Activated T-helper 17 cell treated with anti-CD3 and anti-CD28 coated beads, Interleukin-2, amount 50 U/mL, for 72 hours (primary cell): Measurements from ENCODE around the gene MYO5C. TPM values are rescaled to one million over a fixed set of nuclear protein-coding genes. Genes with fewer than 3 reads are reported as not detected.

Experiments
- ATAC-seq: fragments of 150-1000 bp; cut with Tn5 transposase; replicated peaks from 2 replicates; pipeline ENCODE4 v1.10.0; 2021; ENCODE audit warnings: mild to moderate bottlenecking, moderate library complexity
- H3K27ac Mint-ChIP-seq: one replicate; pipeline ENCODE4 v1.8.0; 2022; ENCODE audit warnings: mixed read lengths
- H3K27me3 Mint-ChIP-seq: one replicate; pipeline ENCODE4 v1.8.0; 2022; ENCODE audit warnings: mixed read lengths
- H3K36me3 Mint-ChIP-seq: one replicate; pipeline ENCODE4 v1.8.0; 2022; ENCODE audit warnings: low read depth, mild to moderate bottlenecking, mixed read lengths
- H3K4me1 Mint-ChIP-seq: one replicate; pipeline ENCODE4 v1.8.0; 2022; ENCODE audit warnings: mixed read lengths
- H3K4me3 Mint-ChIP-seq: one replicate; pipeline ENCODE4 v1.8.0; 2022; ENCODE audit warnings: mild to moderate bottlenecking, mixed read lengths
- H3K9me3 Mint-ChIP-seq: one replicate; pipeline ENCODE4 v1.8.0; 2022; ENCODE audit warnings: mixed read lengths
- total RNA-seq, 2 donors: library from RNA; stranded (reverse); gene quantifications; one replicate each; pipeline ENCODE4 v1.2.3, GENCODE V29; 2022

The MYO5C gene
- 1 to 10 TPM; 2.3 to 3.0 TPM for total RNA-seq

- peaks cover 3% of the 10 kb centered on the region for H3K4me1 Mint-ChIP-seq
- H3K27ac Mint-ChIP-seq: no peak within 1 kb of the TSS
- ATAC-seq: peak; percentile 43
- H3K9me3 Mint-ChIP-seq: no peaks in the 10 kb centered on the region
- peaks cover 27% of the 10 kb centered on the region for H3K27me3 Mint-ChIP-seq
- H3K36me3 Mint-ChIP-seq: no peaks in the 10 kb centered on the region
- H3K4me3 Mint-ChIP-seq: peak within 1 kb of the TSS; percentile 47
These were observed at the start of gene MYO5C for GRCh38 chr15:52295421-52296001. TSS of gene MYO5C (minus strand) at chr15:52295804. CDS start at chr15:52295636, 168 bp downstream.

DNA sequence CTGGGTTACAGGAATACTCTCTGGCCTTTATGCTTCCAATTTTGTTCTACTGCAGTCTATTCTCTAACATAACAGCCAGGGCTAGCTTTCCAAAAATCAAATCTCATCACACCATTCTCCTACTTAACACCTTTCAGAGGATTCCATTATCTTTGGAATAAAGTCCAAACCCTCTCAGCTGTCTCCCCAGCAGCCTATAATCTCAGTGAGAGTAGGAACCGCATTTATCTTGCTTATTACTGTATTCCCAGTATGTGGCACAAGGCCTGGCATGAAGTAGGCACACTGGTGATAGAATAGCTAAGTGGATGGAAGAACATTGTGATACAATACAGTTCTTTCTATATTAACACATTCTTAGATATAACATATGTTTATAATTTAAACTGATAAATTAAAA lies 49.0 kb upstream of the MYO5C start:
- ATAC-seq: no peak
- H3K36me3 Mint-ChIP-seq: peaks cover 70% of the 10 kb centered on the region
- no peak overlapping the region for H3K4me3 Mint-ChIP-seq
- no peaks in the 10 kb centered on the region for H3K4me1 Mint-ChIP-seq
- no peaks in the 10 kb centered on the region for H3K9me3 Mint-ChIP-seq
- H3K27ac Mint-ChIP-seq: peak overlapping the region; percentile 18
- H3K27me3 Mint-ChIP-seq: no peaks in the 10 kb centered on the region

- H3K4me1 Mint-ChIP-seq: no peaks in the 10 kb centered on the region
- peak overlapping the region; percentile 18 for H3K27ac Mint-ChIP-seq
- H3K36me3 Mint-ChIP-seq: peaks cover 68% of the 10 kb centered on the region
- H3K4me3 Mint-ChIP-seq: no peak overlapping the region
- no peaks in the 10 kb centered on the region for H3K27me3 Mint-ChIP-seq
- no peaks in the 10 kb centered on the region for H3K9me3 Mint-ChIP-seq
- no peak for ATAC-seq
These were observed 48.2 kb upstream of the MYO5C start for GRCh38 chr15:52343831-52344230.

- Mint-ChIP-seq H3K9me3 (no peaks in the 10 kb centered on the region), H3K4me1 (peaks cover 6% of the 10 kb centered on the region), H3K27me3 (no peaks in the 10 kb centered on the region), H3K36me3 (peaks cover 74% of the 10 kb centered on the region), H3K4me3 (no peak overlapping the region), H3K27ac (peak overlapping the region; percentile 80)
- ATAC-seq: no peak
These were observed 44.5 kb upstream of the MYO5C start for GRCh38 chr15:52340093-52340492.

DNA sequence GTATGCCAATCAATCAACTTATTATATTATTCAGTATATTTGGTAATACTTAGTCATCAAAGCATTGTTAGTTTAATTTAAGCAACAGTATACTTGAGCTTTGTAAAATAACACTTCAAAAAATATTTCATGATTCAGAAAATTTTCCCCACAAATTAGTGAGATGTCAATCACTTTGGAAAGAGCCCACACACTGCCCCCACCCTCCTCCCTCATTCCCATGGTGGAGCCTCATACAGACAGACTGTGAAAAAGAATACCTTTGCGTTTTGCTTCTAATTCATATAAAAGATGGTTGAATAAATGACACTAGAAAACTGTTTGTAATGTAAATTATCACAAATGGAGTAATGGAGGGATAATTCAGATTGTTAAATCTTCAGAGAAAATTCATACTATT lies 43.3 kb upstream of the MYO5C start:
- ATAC-seq: no peak
- no peak overlapping the region for H3K4me3 Mint-ChIP-seq
- H3K27ac Mint-ChIP-seq: peak overlapping the region; percentile 32
- H3K4me1 Mint-ChIP-seq: peaks cover 6% of the 10 kb centered on the region
- peaks cover 72% of the 10 kb centered on the region for H3K36me3 Mint-ChIP-seq
- H3K27me3 Mint-ChIP-seq: no peaks in the 10 kb centered on the region
- no peaks in the 10 kb centered on the region for H3K9me3 Mint-ChIP-seq

DNA sequence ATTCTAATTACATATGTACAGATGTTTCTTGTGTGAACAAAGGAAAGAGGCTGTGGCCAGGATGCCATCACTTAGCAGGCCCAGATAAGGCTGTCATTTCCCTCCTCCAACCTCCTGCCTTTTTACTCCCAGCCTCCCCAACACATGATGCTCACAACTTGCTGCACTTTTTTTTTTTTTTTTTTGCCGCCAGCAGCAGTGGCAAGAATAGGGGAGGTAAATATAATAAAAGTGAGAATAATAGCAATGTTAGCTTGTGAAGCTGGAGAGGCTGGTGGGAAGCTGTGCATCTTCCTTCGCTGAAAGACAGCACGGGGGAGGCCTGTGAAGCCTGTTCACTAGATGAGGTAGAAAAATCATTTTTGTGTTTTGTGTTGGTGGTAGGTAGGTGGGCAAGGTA lies 42.5 kb upstream of the MYO5C start:
- ATAC-seq: no peak
- Mint-ChIP-seq H3K9me3 (no peaks in the 10 kb centered on the region), H3K36me3 (peaks cover 69% of the 10 kb centered on the region), H3K27me3 (no peaks in the 10 kb centered on the region), H3K4me1 (peaks cover 6% of the 10 kb centered on the region), H3K27ac (peak overlapping the region; percentile 32), H3K4me3 (no peak overlapping the region)

DNA sequence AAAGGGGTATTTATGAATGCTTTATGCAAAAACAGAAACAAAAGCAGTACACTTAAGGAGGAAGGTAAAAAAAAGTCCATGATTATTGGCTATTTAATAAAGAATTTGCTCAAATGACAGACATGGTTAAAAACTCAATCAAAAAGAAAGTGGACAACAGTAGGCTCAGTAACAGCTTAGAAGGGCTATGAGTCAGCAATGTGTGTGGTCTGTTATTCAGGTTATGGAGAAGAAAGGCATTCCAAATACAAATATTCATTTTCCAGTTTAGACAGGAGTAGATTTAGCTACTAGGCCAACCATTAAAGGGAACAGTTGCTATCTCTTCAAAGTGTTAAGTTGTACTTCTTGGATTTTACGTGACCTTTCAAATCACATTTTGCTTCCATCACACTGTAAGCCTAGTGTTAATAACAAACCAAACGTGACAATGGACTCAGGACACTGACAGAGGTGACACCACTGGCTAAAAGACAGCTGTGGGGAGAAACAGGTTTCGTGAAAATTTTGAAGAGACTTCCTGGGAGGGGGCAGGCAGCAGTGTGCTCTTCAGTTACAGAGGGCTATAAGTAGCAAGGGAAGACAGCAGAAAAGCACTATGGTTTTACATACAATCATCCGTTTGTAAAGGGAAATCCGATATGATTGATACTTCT lies 41.7 kb upstream of the MYO5C start:
- ATAC-seq: peak; percentile 53
- peaks cover 66% of the 10 kb centered on the region for H3K36me3 Mint-ChIP-seq
- H3K27me3 Mint-ChIP-seq: no peaks in the 10 kb centered on the region
- H3K9me3 Mint-ChIP-seq: no peaks in the 10 kb centered on the region
- H3K4me1 Mint-ChIP-seq: peaks cover 10% of the 10 kb centered on the region
- no peak overlapping the region for H3K4me3 Mint-ChIP-seq
- H3K27ac Mint-ChIP-seq: peak overlapping the region; percentile 55

DNA sequence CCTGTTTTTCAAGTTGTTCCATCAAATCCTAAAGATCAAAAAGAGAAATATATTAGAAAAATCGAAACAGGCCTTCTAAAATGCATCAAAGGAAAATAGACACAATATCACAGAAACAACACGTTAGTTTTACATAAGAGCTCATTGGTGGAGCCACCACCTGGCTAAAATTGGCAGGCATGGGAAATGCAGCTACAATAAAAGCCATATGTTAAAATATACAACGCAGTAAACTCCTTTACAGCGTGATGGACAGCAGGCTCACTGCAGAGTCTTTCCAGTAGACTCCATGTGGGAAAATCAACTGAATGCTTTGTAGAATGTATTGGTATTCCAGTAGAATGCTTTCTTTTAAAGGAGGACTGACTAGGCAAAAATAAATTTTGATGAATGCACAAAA lies 40.9 kb upstream of the MYO5C start:
- H3K27ac Mint-ChIP-seq: no peak overlapping the region
- H3K27me3 Mint-ChIP-seq: no peaks in the 10 kb centered on the region
- ATAC-seq: no peak
- peaks cover 16% of the 10 kb centered on the region for H3K4me1 Mint-ChIP-seq
- H3K4me3 Mint-ChIP-seq: no peak overlapping the region
- no peaks in the 10 kb centered on the region for H3K9me3 Mint-ChIP-seq
- H3K36me3 Mint-ChIP-seq: peaks cover 60% of the 10 kb centered on the region

DNA sequence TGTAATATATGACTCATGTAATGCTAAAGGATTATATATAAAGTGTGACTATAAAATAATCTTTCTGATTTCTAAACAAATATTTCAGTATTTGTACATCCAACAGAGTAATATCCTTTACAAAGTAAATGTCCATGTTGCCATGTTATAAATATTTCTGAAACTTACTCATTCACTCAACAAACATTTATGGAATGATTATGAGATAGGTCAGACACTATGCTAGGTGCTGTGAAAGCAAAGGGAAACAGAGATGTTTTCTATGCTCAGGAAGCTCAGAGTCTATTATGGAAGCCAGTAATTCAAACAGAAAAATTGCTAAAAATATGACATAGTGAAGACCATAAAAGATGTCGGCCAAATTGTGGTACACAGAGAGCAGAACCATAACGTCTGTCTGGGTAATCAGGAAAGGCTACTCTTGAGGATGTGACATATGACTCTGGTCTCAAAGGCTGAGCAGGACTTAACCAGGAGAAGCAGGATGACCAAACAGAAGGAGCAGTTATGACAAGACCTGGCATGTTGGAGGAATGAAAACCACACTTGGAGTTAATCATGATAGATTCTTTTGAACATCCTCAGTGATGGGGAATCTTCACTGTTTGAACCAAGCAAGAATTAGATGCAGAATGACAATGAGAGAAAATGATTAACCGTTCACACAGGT lies 39.0 kb upstream of the MYO5C start:
- H3K9me3 Mint-ChIP-seq: no peaks in the 10 kb centered on the region
- ATAC-seq: no peak
- peaks cover 61% of the 10 kb centered on the region for H3K36me3 Mint-ChIP-seq
- H3K4me3 Mint-ChIP-seq: no peak overlapping the region
- no peaks in the 10 kb centered on the region for H3K27me3 Mint-ChIP-seq
- H3K4me1 Mint-ChIP-seq: peaks cover 21% of the 10 kb centered on the region
- H3K27ac Mint-ChIP-seq: peak overlapping the region; percentile 49

DNA sequence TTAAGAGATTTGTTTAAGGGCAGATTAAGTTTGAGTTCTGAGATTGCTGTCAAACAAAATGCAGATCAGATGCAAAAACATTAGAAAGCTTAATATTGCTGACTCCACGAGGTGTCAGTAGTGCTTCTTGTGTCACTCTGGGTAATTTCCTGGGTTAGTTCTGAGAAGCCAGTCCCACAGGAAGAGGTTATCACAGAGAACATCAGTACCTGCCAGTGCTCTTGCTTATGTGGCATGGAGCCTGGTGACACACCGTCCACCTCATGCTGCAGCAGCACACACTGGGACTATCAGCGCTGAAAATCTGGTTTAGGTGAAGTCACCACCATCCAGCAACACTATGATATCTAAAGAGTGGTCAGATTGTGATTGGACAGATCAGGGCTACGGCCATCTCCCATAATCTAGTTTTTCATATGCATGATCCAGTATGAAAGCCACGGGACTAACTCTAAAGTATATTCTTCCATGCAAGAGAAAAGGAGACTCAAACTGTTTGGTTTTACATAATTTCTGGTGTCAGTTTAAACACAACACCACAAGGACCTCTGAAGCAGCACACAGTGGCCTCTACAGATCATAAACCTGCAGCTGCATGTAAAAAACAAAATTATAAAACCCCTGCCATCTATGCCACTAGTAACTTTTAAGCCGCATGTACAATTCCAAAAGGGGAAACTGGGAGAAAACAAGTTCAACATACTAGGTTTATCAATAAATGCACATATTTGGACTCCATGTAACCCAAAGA lies 36.1 kb upstream of the MYO5C start:
- H3K27me3 Mint-ChIP-seq: no peaks in the 10 kb centered on the region
- H3K4me1 Mint-ChIP-seq: peaks cover 15% of the 10 kb centered on the region
- peak; percentile 100 for ATAC-seq
- no peaks in the 10 kb centered on the region for H3K9me3 Mint-ChIP-seq
- peak overlapping the region; percentile 68 for H3K4me3 Mint-ChIP-seq
- peaks cover 68% of the 10 kb centered on the region for H3K36me3 Mint-ChIP-seq
- H3K27ac Mint-ChIP-seq: peak overlapping the region; percentile 80

- no peak overlapping the region for H3K4me3 Mint-ChIP-seq
- peaks cover 68% of the 10 kb centered on the region for H3K36me3 Mint-ChIP-seq
- H3K27ac Mint-ChIP-seq: no peak overlapping the region
- ATAC-seq: no peak
- H3K27me3 Mint-ChIP-seq: no peaks in the 10 kb centered on the region
- H3K4me1 Mint-ChIP-seq: peaks cover 15% of the 10 kb centered on the region
- H3K9me3 Mint-ChIP-seq: no peaks in the 10 kb centered on the region
These were observed 34.4 kb upstream of the MYO5C start for GRCh38 chr15:52329987-52330386.

- Mint-ChIP-seq H3K27ac (peak overlapping the region; percentile 8), H3K9me3 (no peaks in the 10 kb centered on the region), H3K27me3 (no peaks in the 10 kb centered on the region), H3K4me1 (peaks cover 15% of the 10 kb centered on the region), H3K36me3 (peaks cover 70% of the 10 kb centered on the region), H3K4me3 (no peak overlapping the region)
- ATAC-seq: no peak
These were observed 33.5 kb upstream of the MYO5C start for GRCh38 chr15:52329150-52329549.

- Mint-ChIP-seq H3K4me1 (peaks cover 15% of the 10 kb centered on the region), H3K9me3 (no peaks in the 10 kb centered on the region), H3K27ac (no peak overlapping the region), H3K27me3 (no peaks in the 10 kb centered on the region), H3K36me3 (peaks cover 75% of the 10 kb centered on the region), H3K4me3 (no peak overlapping the region)
- ATAC-seq: no peak
These were observed 33.1 kb upstream of the MYO5C start for GRCh38 chr15:52328680-52329079.

DNA sequence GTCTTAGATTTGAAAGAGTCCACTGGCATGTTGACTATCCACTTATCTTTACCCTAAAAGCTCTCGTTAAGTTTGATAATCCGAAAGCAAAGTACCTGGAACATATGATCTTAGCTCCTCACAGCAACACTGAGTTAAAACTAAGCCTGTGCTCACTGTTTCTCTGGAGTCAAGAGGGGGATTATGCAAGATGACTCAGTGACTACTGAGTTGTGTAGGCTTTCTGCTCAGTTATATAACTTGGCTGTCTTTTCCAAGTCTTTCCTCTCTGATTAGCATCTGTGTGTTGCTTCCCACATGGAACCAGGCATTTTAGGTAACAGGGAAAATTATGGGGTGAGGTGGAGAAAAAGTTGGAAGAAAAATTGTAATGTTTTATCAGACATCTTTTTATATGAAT lies 31.2 kb upstream of the MYO5C start:
- H3K4me3 Mint-ChIP-seq: no peak overlapping the region
- no peaks in the 10 kb centered on the region for H3K27me3 Mint-ChIP-seq
- H3K9me3 Mint-ChIP-seq: no peaks in the 10 kb centered on the region
- peaks cover 86% of the 10 kb centered on the region for H3K36me3 Mint-ChIP-seq
- H3K27ac Mint-ChIP-seq: no peak overlapping the region
- peaks cover 7% of the 10 kb centered on the region for H3K4me1 Mint-ChIP-seq
- ATAC-seq: no peak
